HEK293 (cell line): Measurements from ENCODE around the gene KCTD21.

Experiments used
- CTCF ChIP-seq: fragments of 450-650 bp; formaldehyde crosslinking; IDR thresholded peaks from 2 replicates; pipeline ENCODE4 v1.5.1; 2016; ENCODE audit warnings: missing biosample characterization, missing genetic modification characterization
- IKZF3 ChIP-seq: fragments of 450-650 bp; IDR thresholded peaks from 2 replicates; pipeline ENCODE4 v1.5.0; 2018; ENCODE audit warnings: missing biosample characterization, mild to moderate bottlenecking, missing genetic modification characterization, moderate library complexity
- INSM2 ChIP-seq: fragments of 450-650 bp; formaldehyde crosslinking; IDR thresholded peaks from 2 replicates; pipeline ENCODE4 v1.5.1; 2016; ENCODE audit warnings: missing biosample characterization, missing genetic modification characterization
- RBAK ChIP-seq: fragments of 450-650 bp; formaldehyde crosslinking; IDR thresholded peaks from 2 replicates; pipeline ENCODE4 v1.5.1; 2016; ENCODE audit warnings: missing biosample characterization, missing genetic modification characterization
- ZBTB7A ChIP-seq: fragments of 450-650 bp; formaldehyde crosslinking; IDR thresholded peaks from 2 replicates; pipeline ENCODE4 v1.5.1; 2016; ENCODE audit warnings: low read depth, missing biosample characterization, missing genetic modification characterization
- ZEB2 ChIP-seq: fragments of 450-650 bp; formaldehyde crosslinking; IDR thresholded peaks from 2 replicates; pipeline ENCODE4 v1.5.1; 2016; ENCODE audit warnings: missing biosample characterization, missing genetic modification characterization
- ZFHX2 ChIP-seq: fragments of 450-650 bp; formaldehyde crosslinking; conservative IDR thresholded peaks from 2 replicates; pipeline ENCODE4 v1.5.1; 2016; ENCODE audit warnings: missing biosample characterization, missing genetic modification characterization
- ZNF155 ChIP-seq: fragments of 450-650 bp; formaldehyde crosslinking; IDR thresholded peaks from 2 replicates; pipeline ENCODE4 v1.5.1; 2016; ENCODE audit warnings: missing biosample characterization, missing genetic modification characterization
- ZNF23 ChIP-seq: fragments of 450-650 bp; formaldehyde crosslinking; IDR thresholded peaks from 2 replicates; pipeline ENCODE4 v1.5.1; 2016; ENCODE audit warnings: missing biosample characterization, missing genetic modification characterization, borderline replicate concordance

GRCh38 chr11:78195917-78196560 is 7.6 kb upstream of the KCTD21 start:
- TF ChIP-seq ZEB2 (tag by site-specific recombination) (no peak), ZNF155 (tag by site-specific recombination) (no peak), CTCF (tag by site-specific recombination) (no peak), INSM2 (tag by site-specific recombination) (no peak), IKZF3 (tag by site-specific recombination) (no peak), ZBTB7A (tag by site-specific recombination) (no peak), RBAK (tag by site-specific recombination) (no peak), ZFHX2 (tag by site-specific recombination) (no peak), ZNF23 (tag by site-specific recombination) (no peak)
